HG03521 (cell line): ENCODE measurements around the gene DCDC1.
A peak's percentile ranks its signal among the peaks of the same experiment; 100 is the strongest.

Source experiments
- ATAC-seq: cut with Tn5 transposase; IDR thresholded peaks from one replicate; pipeline ENCODE4 v1.9.1; 2021; ENCODE audit warnings: mild to moderate bottlenecking, moderate library complexity; ENCODE audit not compliant: unreplicated experiment

Gene DCDC1

GRCh38 chr11:31369348-31370329 is at the start of gene DCDC1, which contains the start of gene DNAJC24:
Gene DCDC1 (minus strand): TSS chr11:31369739. CDS start chr11:31328280, 41,459 bp downstream.
Gene DNAJC24 (plus strand): TSS chr11:31369860. CDS start chr11:31370749, 889 bp downstream.
- ATAC-seq = peak; percentile 99

DNA sequence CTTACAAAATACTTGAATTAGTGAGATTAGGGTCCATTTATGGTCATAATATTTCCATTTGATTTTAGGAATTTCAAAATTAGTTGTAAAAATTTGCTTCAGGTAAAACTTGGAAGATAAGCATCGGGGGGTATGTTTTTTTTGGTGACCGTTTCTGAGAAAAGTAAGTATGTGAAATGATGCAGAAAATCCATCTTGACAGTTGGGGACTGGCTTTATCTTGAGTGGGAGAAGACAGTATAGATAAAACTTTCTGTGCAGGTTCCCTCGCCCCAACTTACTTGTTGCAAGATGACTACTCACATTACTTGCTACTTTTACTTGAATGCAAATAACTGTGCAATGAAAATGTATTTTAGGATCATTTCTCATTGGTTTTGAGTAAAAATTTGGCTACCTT is 49.6 kb upstream of the DCDC1 start:
- no peak for ATAC-seq

DNA sequence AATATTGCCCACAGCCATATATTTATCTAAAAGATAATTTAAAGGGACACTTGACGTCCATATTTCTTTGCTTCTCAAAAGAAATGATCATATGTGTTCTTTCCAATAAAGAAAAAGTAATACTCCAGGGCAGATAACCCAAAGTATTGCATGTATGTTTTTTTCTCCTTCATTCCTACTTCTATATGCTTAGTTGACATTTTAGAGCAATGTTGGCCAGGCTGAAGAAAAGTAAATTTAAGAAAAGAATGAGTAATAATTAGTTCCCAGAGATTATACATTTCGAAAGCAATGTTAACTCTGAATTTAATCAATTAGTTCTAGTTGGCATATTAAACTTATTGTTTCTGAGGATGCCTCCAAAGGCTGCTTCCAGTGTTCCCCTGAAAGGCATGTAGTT is 48.3 kb upstream of the DCDC1 start:
- ATAC-seq = no peak

DNA sequence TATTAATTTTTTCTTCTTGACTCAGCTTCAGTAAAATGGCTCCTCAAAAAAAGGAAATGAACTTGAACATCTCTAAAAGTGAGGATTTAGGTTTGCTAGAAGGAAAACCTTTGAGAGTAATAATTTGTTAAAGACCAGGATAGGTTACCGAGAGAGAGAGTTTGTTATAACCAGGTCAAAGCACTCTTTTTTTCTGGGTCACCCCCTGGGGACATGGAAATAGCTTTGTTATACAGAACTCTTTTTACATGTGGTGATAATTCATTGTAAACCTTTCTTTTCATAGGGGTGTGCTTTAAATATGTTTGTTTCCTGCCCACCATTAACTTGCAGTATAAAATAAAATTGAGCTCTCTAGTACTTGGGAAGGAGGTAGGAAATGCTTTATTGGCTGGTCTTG is 47.8 kb upstream of the DCDC1 start:
- no peak for ATAC-seq

GRCh38 chr11:31415435-31415834 is 45.9 kb upstream of the DCDC1 start:
- no peak for ATAC-seq

GRCh38 chr11:31414338-31414737 is 44.8 kb upstream of the DCDC1 start:
- ATAC-seq = no peak

DNA sequence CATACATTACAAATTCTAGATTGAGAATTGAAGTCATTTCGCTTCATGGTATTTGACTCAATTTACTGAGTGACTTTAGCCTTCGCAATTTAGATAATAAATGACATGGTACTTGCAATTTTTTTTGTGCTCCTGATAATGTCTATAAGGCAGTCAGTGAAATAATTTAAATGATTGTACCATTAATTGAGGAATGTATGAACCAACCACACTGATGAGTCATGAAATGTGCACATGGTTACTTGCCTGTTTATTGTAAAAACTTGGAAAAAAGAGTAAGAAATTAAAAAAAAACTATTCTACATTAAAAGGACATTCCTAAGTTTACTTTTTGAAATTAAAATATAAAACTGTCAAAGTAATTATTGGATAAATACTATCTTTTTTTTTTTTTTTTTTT is 43.4 kb upstream of the DCDC1 start:
- ATAC-seq = no peak

DNA sequence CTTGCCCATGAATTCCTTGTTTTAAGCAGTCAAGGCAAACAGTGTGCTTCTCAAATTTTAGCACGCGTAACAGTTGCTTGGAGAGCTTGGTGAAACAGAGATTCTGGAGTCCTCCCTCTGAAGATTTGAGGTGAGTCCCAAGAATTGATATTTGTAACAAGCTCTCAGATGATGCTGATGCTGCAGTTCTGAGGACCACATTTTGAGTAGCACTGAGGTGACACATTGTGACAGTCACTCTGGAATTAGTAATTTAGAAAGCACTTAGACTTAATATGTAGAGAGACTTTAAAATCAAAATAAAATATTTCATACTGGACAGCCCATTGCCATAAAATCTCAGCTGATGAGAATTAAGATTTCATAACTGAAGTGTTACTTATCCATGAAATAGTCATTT is 38.7 kb upstream of the DCDC1 start:
- ATAC-seq = no peak

DNA sequence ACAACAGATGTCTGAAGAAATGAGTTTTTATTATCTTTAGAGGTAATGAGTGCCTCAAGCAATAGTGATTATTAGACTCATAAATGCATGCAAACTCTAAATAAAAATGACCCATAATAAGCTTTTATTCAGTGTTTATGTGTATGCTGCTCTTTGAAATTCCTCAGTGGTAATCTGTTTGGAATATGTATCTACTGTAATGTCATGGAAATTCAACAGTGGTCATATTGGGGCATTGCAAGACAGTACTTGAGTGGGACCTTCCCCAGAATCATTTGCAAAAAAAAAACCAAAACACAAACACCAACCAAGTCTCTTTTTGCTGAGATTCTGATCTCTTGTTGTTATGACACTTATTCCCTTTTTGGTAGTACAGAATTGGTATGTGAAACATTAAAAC is 35.1 kb upstream of the DCDC1 start:
- ATAC-seq = no peak

GRCh38 chr11:31397239-31397834 is 27.8 kb upstream of the DCDC1 start:
- ATAC-seq = no peak

DNA sequence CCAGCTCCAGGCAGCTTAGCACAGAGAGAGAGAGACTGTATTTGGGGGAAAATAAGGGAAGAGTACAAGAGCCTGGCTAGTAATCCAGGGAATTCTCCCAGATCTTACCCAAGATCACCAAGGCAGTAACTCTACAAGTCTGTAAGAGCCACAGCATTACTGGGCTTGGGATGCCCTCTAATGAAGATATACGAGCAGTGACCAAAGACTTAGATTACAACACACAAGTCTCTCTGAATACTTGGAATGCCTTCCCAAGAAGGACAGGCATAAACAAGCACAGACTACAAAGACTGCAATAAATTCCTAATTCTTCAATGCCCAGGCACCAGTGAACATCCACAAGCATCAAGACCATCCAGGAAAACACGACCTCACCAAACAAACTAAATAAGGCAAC is 17.8 kb upstream of the DCDC1 start:
- ATAC-seq = no peak

DNA sequence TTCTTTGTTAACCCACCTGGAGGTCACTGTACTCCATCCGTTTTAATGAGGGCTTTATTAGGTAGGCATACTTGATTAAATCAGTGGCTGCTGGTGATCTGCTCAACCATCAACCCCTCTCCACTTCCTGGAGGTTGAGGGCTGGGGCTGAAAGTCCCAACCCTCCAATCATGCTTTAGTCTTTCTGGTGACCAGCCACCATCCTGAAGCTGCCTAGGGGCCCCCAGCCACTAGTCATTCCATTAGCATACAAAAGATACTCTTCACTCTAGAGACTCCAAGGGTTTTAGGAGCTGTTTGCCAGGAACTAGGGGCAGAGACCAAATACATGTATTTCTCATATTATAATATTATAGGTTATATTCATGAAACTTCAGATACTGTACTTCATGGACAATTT is 13.6 kb upstream of the DCDC1 start:
- ATAC-seq = no peak

DNA sequence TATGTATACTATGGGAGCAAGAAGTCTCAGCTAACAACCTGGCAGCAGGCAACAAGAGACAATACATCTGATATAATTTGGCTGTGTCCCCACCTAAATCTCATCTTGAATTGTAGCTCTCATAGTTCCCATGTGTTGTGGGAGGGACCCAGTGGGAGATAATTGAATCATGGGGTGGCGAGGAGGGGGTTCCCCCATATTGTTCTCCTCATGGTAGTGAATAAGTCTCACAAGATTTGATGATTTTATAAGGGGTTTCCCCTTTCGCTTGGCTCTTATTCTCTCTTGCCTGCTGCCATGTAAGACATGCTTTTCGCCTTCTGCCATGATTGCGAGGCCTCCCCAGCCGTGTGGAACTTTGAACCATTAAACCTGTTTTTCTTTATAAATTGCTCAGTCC is 6.3 kb upstream of the DCDC1 start:
- ATAC-seq = no peak

- no peak for ATAC-seq
Observed at GRCh38 chr11:31366795-31367194, 2.7 kb downstream of the DCDC1 start.

DNA sequence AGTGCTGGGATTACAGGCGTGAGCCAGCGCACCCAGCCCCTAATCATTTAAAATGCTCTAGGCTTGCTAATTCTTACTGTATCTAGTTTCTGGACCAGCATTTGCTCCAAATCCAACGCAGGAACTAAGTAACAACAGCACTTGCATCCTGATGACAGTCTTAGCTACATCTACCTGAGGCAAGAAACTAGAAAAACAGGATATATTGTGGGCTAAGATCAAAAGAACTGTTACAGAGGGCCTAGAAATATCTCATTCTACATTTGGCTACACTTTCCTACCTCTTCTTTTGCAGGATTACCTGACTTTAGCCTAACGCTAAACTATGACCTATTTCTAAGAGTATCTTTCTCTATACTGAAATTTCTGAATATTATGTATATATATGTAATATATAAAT is 7.8 kb downstream of the DCDC1 start:
- no peak for ATAC-seq

GRCh38 chr11:31355817-31356216 is 13.7 kb downstream of the DCDC1 start:
- ATAC-seq = no peak

GRCh38 chr11:31355131-31355530 is 14.4 kb downstream of the DCDC1 start:
- ATAC-seq = no peak

- no peak for ATAC-seq
Observed at GRCh38 chr11:31351168-31351567, 18.4 kb downstream of the DCDC1 start.

GRCh38 chr11:31340903-31341572 is 28.5 kb downstream of the DCDC1 start:
- ATAC-seq = no peak

DNA sequence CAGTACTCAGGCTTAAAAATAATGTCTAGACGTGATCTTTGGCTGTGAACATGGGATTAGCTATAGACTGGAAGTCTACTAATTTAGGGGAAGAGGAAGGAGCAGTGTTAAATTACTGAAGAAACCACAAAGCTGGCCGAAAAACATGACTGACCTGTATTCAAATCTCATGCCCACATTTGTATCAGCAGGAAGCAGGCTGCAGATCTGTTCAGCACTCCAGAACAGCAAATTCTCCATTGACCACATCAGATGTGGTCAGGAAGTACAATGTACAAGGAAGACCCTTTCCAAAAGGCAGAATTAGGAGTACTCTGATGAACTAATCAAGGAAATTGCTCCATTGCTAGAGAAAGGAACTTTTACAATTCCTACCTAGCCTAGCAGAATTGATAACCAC is 31.7 kb downstream of the DCDC1 start:
- no peak for ATAC-seq

DNA sequence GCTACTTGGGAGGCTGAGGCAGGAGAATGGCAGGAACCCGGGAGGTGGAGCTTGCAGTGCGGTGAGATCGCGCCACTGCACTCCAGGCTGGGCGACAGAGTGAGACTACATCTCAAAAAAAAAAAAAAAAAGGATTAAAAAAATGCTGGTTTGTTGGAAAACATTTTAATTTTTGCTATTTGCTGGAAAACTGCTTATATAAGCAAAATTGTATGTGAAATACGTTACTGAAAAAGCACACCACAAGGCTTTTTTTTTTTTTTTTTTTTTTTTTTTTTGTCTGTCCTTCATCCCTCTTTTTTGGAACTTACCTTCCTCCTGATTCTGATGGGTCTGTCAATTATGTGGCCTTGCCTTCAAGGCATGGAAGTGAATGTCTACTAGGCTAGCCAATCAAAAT is 40.8 kb downstream of the DCDC1 start:
- no peak for ATAC-seq

DNA sequence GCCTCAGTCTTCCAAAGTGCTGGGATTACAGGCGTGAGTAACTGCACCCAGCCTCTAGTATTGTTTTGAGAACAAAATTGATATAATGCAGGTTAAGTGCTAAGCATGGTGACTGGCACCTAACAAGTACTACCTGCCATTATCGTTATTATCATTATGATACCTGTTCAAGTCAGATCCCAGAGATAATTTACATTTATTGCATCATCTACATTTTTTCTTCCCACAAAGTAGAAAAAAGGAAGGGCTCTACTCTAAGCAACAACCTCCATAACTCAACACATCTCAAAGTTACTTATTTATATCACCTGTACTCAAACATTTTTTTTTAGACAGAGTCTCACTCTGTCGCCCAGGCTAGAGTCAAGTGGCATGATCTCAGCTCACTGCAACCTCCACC is 42.1 kb downstream of the DCDC1 start:
- ATAC-seq = no peak
